ENCODE measurements around the gene INTS6. TPM values are rescaled to one million over a fixed set of nuclear protein-coding genes. Genes with fewer than 3 reads are reported as not detected.

The INTS6 gene
- total RNA-seq, 4 donors from 2014 or later, result 22.4 to 35.0 (median 29.8) TPM

DNA sequence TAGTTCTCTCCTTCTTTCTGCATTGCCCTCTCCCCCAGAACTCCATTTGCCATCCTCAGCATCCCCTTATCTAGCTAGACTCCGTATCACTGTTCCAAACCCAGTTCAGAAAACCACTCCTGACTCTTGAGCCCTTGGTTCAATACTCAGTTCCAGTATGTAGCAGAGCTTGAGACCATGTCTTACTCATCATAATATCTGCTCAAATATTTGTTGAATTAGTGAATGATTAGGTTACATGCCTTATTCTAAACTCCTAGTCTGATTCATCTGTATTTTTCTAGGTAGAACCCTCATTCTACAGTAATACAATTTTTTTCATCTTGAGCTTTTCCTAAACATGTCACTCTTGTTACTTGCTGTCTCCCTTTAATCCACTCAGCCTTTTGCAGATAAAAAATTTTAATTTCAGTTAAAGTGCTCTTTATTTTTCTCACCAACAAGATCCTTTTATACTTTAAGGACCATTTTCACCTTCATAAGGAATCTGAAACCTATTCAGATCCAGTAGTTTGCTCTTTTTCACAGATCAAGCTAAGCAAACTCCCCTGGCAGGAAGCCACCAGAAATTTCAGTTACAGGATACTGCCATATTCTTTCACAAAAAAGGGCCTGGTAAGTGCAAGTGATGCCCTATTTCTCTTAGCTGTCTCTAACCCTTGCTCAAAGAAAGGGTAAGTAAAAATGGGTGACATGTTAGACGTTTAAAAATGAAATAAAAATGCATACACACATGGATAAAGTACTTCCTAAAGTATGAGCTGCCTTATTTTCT, 23.1 kb upstream of the INTS6 start:
- Histone ChIP-seq H3K27ac (no peak overlapping the region), H3K36me3 (no peaks in the 10 kb centered on the region), H3K4me3 (no peak overlapping the region), H3K4me1 (no peaks in the 10 kb centered on the region), H3K27me3 (no peaks in the 10 kb centered on the region), H3K9me3 (no peaks in the 10 kb centered on the region)
- 55 to 83% methylated on average over 2 of the region's 2 CpGs for WGBS, 2 donors (ENCODE audit: low coverage in 1 of 2)
- TF ChIP-seq EP300 (IDR thresholded peaks at IDR 0.05) (no peak), POLR2AphosphoS5 (IDR thresholded peaks at IDR 0.05) (no peak), POLR2A (IDR thresholded peaks at IDR 0.05) (no peak)
- TF ChIP-seq, protein P1, sequence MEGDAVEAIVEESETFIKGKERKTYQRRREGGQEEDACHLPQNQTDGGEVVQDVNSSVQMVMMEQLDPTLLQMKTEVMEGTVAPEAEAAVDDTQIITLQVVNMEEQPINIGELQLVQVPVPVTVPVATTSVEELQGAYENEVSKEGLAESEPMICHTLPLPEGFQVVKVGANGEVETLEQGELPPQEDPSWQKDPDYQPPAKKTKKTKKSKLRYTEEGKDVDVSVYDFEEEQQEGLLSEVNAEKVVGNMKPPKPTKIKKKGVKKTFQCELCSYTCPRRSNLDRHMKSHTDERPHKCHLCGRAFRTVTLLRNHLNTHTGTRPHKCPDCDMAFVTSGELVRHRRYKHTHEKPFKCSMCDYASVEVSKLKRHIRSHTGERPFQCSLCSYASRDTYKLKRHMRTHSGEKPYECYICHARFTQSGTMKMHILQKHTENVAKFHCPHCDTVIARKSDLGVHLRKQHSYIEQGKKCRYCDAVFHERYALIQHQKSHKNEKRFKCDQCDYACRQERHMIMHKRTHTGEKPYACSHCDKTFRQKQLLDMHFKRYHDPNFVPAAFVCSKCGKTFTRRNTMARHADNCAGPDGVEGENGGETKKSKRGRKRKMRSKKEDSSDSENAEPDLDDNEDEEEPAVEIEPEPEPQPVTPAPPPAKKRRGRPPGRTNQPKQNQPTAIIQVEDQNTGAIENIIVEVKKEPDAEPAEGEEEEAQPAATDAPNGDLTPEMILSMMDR (IDR thresholded peaks at IDR 0.05), result no peak
- no peak for ATAC-seq

DNA sequence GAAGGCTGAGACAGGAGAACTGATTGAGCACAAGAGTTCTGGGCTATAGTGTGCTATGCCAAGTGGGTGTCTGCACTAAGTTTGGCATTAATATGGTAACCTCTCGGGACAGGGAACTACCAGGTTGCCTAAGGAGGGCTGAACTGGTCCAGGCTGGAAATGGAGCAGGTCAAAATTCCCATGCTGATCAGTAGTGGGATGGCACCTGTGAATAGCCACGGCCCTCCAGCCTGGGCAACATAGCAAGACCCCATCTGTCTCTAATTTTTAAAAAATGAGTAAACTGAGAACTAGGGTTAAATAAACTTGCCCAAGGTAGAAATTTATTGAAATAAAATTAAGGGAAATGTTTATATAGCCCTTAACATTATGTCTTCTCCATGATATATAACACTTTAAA, 17.0 kb upstream of the INTS6 start:
- TF ChIP-seq, protein P1 (IDR thresholded peaks at IDR 0.05), result no peak
- TF ChIP-seq POLR2A (IDR thresholded peaks at IDR 0.05) (no peak), POLR2AphosphoS5 (IDR thresholded peaks at IDR 0.05) (no peak), EP300 (IDR thresholded peaks at IDR 0.05) (no peak)
- Histone ChIP-seq H3K27me3 (no peaks in the 10 kb centered on the region), H3K9me3 (no peaks in the 10 kb centered on the region), H3K4me3 (no peak overlapping the region), H3K36me3 (no peaks in the 10 kb centered on the region), H3K4me1 (no peaks in the 10 kb centered on the region), H3K27ac (no peak overlapping the region)
- no peak for ATAC-seq
- 64% methylated on average over 2 of the region's 2 CpGs; no CpG with 5 or more reads in 1 of the 2 donors for WGBS, 2 donors (ENCODE audit: low coverage in 1 of 2)

- WGBS, 2 donors (ENCODE audit: low coverage in 1 of 2), result 86 to 93% methylated on average over 2 to 3 of the region's 3 CpGs
- ATAC-seq, result no peak
- H3K36me3 ChIP-seq, result no peaks in the 10 kb centered on the region
- no peak overlapping the region for H3K4me3 ChIP-seq
- H3K4me1 ChIP-seq, result no peaks in the 10 kb centered on the region
- no peak overlapping the region for H3K27ac ChIP-seq
- no peaks in the 10 kb centered on the region for H3K9me3 ChIP-seq
- TF ChIP-seq POLR2A (IDR thresholded peaks at IDR 0.05), result no peak
- TF ChIP-seq, protein P1 (IDR thresholded peaks at IDR 0.05), result no peak
- TF ChIP-seq EP300 (IDR thresholded peaks at IDR 0.05), result no peak
- TF ChIP-seq POLR2AphosphoS5 (IDR thresholded peaks at IDR 0.05), result no peak
- H3K27me3 ChIP-seq, result no peaks in the 10 kb centered on the region
Measured at GRCh38 chr13:51467730-51468129, 14.9 kb upstream of the INTS6 start.

DNA sequence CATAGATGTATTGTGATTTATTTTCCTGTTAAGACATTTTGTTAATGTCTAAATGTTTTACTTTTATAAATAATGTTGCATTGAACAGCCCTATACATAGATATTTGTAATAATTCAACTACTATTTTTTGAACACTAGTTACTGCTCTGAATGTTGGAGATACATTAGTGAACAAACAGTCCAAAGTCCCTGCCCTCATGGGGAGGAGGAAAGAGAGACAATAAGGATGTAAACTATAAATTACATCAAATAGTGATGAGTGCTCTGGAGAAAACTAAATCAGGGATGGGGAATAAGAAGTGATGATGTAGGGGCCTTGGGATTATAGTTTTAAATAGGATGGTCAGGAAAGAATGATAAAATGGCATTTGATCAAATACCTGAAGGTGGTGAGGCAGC, 12.3 kb upstream of the INTS6 start:
- no peak for TF ChIP-seq POLR2AphosphoS5 (IDR thresholded peaks at IDR 0.05)
- TF ChIP-seq, protein P1 (IDR thresholded peaks at IDR 0.05), result no peak
- no peak for TF ChIP-seq POLR2A (IDR thresholded peaks at IDR 0.05)
- TF ChIP-seq EP300 (IDR thresholded peaks at IDR 0.05), result no peak
- no peaks in the 10 kb centered on the region for H3K36me3 ChIP-seq
- H3K4me3 ChIP-seq, result no peak overlapping the region
- no peak overlapping the region for H3K27ac ChIP-seq
- no peaks in the 10 kb centered on the region for H3K9me3 ChIP-seq
- no peaks in the 10 kb centered on the region for H3K4me1 ChIP-seq
- no peak for ATAC-seq
- no peaks in the 10 kb centered on the region for H3K27me3 ChIP-seq
